HG02884 (cell line): ENCODE measurements around the gene KCMF1.

Experiments used
- ATAC-seq: cut with Tn5 transposase; IDR thresholded peaks from one replicate; pipeline ENCODE4 v1.9.1; 2021; ENCODE audit warnings: mild to moderate bottlenecking, moderate library complexity; ENCODE audit not compliant: unreplicated experiment

Gene KCMF1

GRCh38 chr2:84980263-84980983 lies 9.5 kb downstream of the KCMF1 start:
- ATAC-seq: no peak

GRCh38 chr2:84986018-84986417 lies 15.1 kb downstream of the KCMF1 start:
- ATAC-seq: no peak

GRCh38 chr2:84989422-84989821 lies 18.5 kb downstream of the KCMF1 start:
- ATAC-seq: no peak

GRCh38 chr2:84989927-84990326 lies 19.0 kb downstream of the KCMF1 start:
- ATAC-seq: no peak

GRCh38 chr2:84991404-84992160 lies 20.6 kb downstream of the KCMF1 start:
- no peak for ATAC-seq

GRCh38 chr2:84995826-84996225 lies 24.9 kb downstream of the KCMF1 start:
- ATAC-seq: no peak

GRCh38 chr2:84996909-84997308 lies 25.9 kb downstream of the KCMF1 start:
- ATAC-seq: no peak

GRCh38 chr2:84999553-84999955 lies 28.6 kb downstream of the KCMF1 start:
- peak; percentile 51 for ATAC-seq

- no peak for ATAC-seq
These were observed 30.6 kb downstream of the KCMF1 start for GRCh38 chr2:85001595-85001994.

- no peak for ATAC-seq
These were observed 31.6 kb downstream of the KCMF1 start for GRCh38 chr2:85002534-85002933.

GRCh38 chr2:85008252-85008651 lies 37.3 kb downstream of the KCMF1 start:
- no peak for ATAC-seq

- ATAC-seq: no peak
These were observed 38.2 kb downstream of the KCMF1 start for GRCh38 chr2:85009019-85009618.

- ATAC-seq: no peak
These were observed 39.4 kb downstream of the KCMF1 start for GRCh38 chr2:85010404-85010803.

GRCh38 chr2:85011098-85011497 lies 40.1 kb downstream of the KCMF1 start:
- no peak for ATAC-seq

- no peak for ATAC-seq
These were observed 40.8 kb downstream of the KCMF1 start for GRCh38 chr2:85011747-85012146.

- ATAC-seq: no peak
These were observed 41.5 kb downstream of the KCMF1 start for GRCh38 chr2:85012431-85012830.

GRCh38 chr2:85012855-85013254 lies 41.9 kb downstream of the KCMF1 start:
- no peak for ATAC-seq

GRCh38 chr2:85015653-85016360 lies 44.8 kb downstream of the KCMF1 start:
- ATAC-seq: no peak

GRCh38 chr2:85016446-85016845 lies 45.5 kb downstream of the KCMF1 start:
- no peak for ATAC-seq

- no peak for ATAC-seq
These were observed 46.6 kb downstream of the KCMF1 start for GRCh38 chr2:85017411-85018048.

- no peak for ATAC-seq
These were observed 47.1 kb downstream of the KCMF1 start for GRCh38 chr2:85018049-85018447.
